DND-41 (cell line): ENCODE results near the gene PNPLA1.

ENCODE experiments used
- EZH2 ChIP-seq: IDR thresholded peaks from 3 replicates; pipeline ENCODE4 v1.6.1; 2012; ENCODE audit warnings: borderline replicate concordance, low read depth, mild to moderate bottlenecking, moderate library complexity, low read length, inconsistent platforms; ENCODE audit not compliant: severe bottlenecking
- TF ChIP-seq, protein P1 (sequence below): IDR thresholded peaks from 2 replicates; pipeline ENCODE4 v1.5.1; 2012; ENCODE audit warnings: borderline replicate concordance, low read length, moderate library complexity, mild to moderate bottlenecking; ENCODE audit not compliant: poor library complexity, severe bottlenecking; ENCODE audit errors: extremely low read depth

DNA sequence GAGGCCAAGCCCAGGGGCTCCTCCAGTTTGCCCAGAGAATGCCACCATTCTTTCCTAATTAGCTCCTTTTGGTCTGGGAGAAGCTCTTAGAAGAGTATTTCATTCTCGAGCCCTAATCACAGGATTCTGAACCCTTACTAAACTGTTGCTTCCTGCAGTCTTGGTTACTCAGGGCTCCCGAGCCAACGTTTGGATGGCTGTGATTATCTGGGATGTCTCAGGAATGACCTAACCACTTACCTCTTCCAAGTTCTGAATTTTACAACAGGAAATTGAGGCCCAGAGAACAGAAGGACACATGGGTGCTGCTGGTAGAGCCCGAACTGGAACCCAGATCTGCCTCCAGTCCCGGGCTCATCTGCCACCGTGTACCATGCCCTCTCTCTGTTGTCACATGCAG, 22.2 kb upstream of the PNPLA1 start:
- TF ChIP-seq, protein P1, sequence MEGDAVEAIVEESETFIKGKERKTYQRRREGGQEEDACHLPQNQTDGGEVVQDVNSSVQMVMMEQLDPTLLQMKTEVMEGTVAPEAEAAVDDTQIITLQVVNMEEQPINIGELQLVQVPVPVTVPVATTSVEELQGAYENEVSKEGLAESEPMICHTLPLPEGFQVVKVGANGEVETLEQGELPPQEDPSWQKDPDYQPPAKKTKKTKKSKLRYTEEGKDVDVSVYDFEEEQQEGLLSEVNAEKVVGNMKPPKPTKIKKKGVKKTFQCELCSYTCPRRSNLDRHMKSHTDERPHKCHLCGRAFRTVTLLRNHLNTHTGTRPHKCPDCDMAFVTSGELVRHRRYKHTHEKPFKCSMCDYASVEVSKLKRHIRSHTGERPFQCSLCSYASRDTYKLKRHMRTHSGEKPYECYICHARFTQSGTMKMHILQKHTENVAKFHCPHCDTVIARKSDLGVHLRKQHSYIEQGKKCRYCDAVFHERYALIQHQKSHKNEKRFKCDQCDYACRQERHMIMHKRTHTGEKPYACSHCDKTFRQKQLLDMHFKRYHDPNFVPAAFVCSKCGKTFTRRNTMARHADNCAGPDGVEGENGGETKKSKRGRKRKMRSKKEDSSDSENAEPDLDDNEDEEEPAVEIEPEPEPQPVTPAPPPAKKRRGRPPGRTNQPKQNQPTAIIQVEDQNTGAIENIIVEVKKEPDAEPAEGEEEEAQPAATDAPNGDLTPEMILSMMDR, result no peak
- no peak for TF ChIP-seq EZH2
